HCT116 (cell line): Measurements from ENCODE around the gene DNLZ.

ENCODE experiments used
- CTCF ChIP-seq, 3 experiments: fragments of 200-600 bp in 1 of 3; sonication (generic) in 1 of 3; IDR thresholded peaks in 2 of 3; conservative IDR thresholded peaks in 1 of 3; 2 replicates each; pipeline ENCODE4 v1.5.1; 2012 to 2017; ENCODE audit warnings: low read depth in 2 of 3, low read length in 2 of 3, antibody characterized with exemption in 1 of 3, borderline replicate concordance in 1 of 3, control low read depth in 1 of 3, mild to moderate bottlenecking in 1 of 3, mixed read lengths in 1 of 3, mixed run types in 1 of 3, moderate library complexity in 1 of 3; ENCODE audit not compliant: insufficient read depth in 1 of 3
- EZH2 ChIP-seq: fragments of 200-600 bp; sonication (generic); IDR thresholded peaks from 2 replicates; pipeline ENCODE4 v1.6.1; 2017; ENCODE audit warnings: antibody characterized with exemption, mixed run types
- EZH2phosphoT487 ChIP-seq: fragments of 200-600 bp; IDR thresholded peaks from 2 replicates; pipeline ENCODE4 v1.6.1; 2018; ENCODE audit warnings: antibody characterized with exemption, borderline replicate concordance
- JUND ChIP-seq: IDR thresholded peaks from 2 replicates; pipeline ENCODE4 v1.6.1; 2012
- POLR2A ChIP-seq: IDR thresholded peaks from 2 replicates; pipeline ENCODE4 v1.7.0; 2011; ENCODE audit warnings: borderline replicate concordance; ENCODE audit not compliant: insufficient read depth, insufficient read length; ENCODE audit errors: extremely low read depth
- POLR2AphosphoS5 ChIP-seq: IDR thresholded peaks from 2 replicates; pipeline ENCODE4 v1.6.1; 2011; ENCODE audit warnings: mild to moderate bottlenecking, low read depth, low read length, moderate library complexity
- REST ChIP-seq: IDR thresholded peaks from 2 replicates; pipeline ENCODE4 v1.6.1; 2012; ENCODE audit warnings: low read depth
- SIN3A ChIP-seq: IDR thresholded peaks from 2 replicates; pipeline ENCODE4 v1.6.1; 2012; ENCODE audit warnings: low read depth
- ZFX ChIP-seq: fragments of 450-650 bp; IDR thresholded peaks from 2 replicates; pipeline ENCODE4 v1.6.1; 2017
- ZNF274 ChIP-seq: fragments of 200-500 bp; sonication (Bioruptor generic); IDR thresholded peaks from 2 replicates; pipeline ENCODE4 v1.6.1; 2014; ENCODE audit warnings: mild to moderate bottlenecking, low read depth, low read length, inconsistent platforms

GRCh38 chr9:136339173-136339957 is 24.2 kb downstream of the DNLZ start:
- no peak for TF ChIP-seq ZNF274
- no peak for TF ChIP-seq ZFX
- TF ChIP-seq CTCF (IDR thresholded peaks at IDR 0.05 in 2 of 3, conservative IDR thresholded peaks at IDR 0.05 in 1 of 3; ENCODE audit: borderline replicate concordance in 1 of 3, insufficient read depth in 1 of 3, low read depth in 2 of 3, low read length in 2 of 3), result peak in 2 of 3 experiments; percentile 99; a peak in 4 of 6 replicates
- no peak for TF ChIP-seq POLR2A
- TF ChIP-seq EZH2, result no peak
- TF ChIP-seq JUND, result no peak
- TF ChIP-seq SIN3A, result no peak
- no peak for TF ChIP-seq REST
- TF ChIP-seq EZH2phosphoT487, result no peak
- TF ChIP-seq POLR2AphosphoS5, result no peak
